PC-9 (cell line): ENCODE measurements around the gene CENPC. TPM values are rescaled to one million over a fixed set of nuclear protein-coding genes. Genes with fewer than 3 reads are reported as not detected.

Experiments
- BruUV-seq: library from RNA; stranded (reverse); fragments of 400-500 nt; replicated peaks from 2 replicates; lab custom pipeline; 2021; lab: Mats Ljungman, UMichigan
- CTCF ChIA-PET: fragments of 300-600 bp; sonication (Branson Sonifier 250); formaldehyde crosslinking; loops from one replicate; lab custom pipeline; 2022; ENCODE audit warnings: antibody characterized with exemption; lab: Charles Lee
- POLR2A ChIA-PET: fragments of 300-600 bp; sonication (Branson Sonifier 250); formaldehyde crosslinking; loops from one replicate; lab custom pipeline; 2022; ENCODE audit warnings: antibody characterized with exemption; ENCODE audit not compliant: unreplicated experiment; lab: Charles Lee
- DNase-seq, 2 experiments: peaks; one replicate each; pipeline versions ENCODE4 v3.0.0 to v3.0.0-alpha.2; 2015 to 2022; ENCODE audit warnings: mixed read lengths in 1 of 2
- H2AFZ ChIP-seq: fragments of 200-600 bp; sonication (generic); 2 replicates; pipeline ENCODE4 v1.8.1; 2017; ENCODE audit warnings: antibody characterized with exemption
- H3F3A ChIP-seq: fragments of 200-600 bp; sonication (generic); 2 replicates; pipeline ENCODE4 v1.8.1; 2017; ENCODE audit warnings: antibody characterized with exemption, mild to moderate bottlenecking, low read depth; ENCODE audit not compliant: insufficient read depth
- H3K27ac ChIP-seq: fragments of 200-600 bp; sonication (generic); 2 replicates; pipeline ENCODE4 v1.6.1; 2016; ENCODE audit warnings: mixed run types
- H3K27me3 ChIP-seq: fragments of 200-600 bp; sonication (generic); 2 replicates; pipeline ENCODE4 v1.6.1; 2016; ENCODE audit warnings: low read depth, mixed run types; ENCODE audit not compliant: insufficient read depth
- H3K36me3 ChIP-seq: fragments of 200-600 bp; sonication (generic); 2 replicates; pipeline ENCODE4 v1.6.1; 2016; ENCODE audit warnings: low read depth, mixed run types
- H3K4me1 ChIP-seq: fragments of 200-600 bp; sonication (generic); replicated peaks from 2 replicates; pipeline ENCODE4 v1.6.1; 2016; ENCODE audit warnings: mixed run types; ENCODE audit not compliant: insufficient read depth
- H3K4me2 ChIP-seq: fragments of 200-600 bp; sonication (generic); 2 replicates; pipeline ENCODE4 v1.6.1; 2017; ENCODE audit warnings: mixed run types
- H3K4me3 ChIP-seq: fragments of 200-600 bp; sonication (generic); 2 replicates; pipeline ENCODE4 v1.6.1; 2016; ENCODE audit warnings: mixed run types
- H3K79me2 ChIP-seq: fragments of 200-600 bp; sonication (generic); 2 replicates; pipeline ENCODE4 v1.6.1; 2017; ENCODE audit warnings: low read depth, mixed run types
- H3K9me2 ChIP-seq: fragments of 200-600 bp; sonication (generic); 2 replicates; pipeline ENCODE4 v1.8.1; 2017; ENCODE audit warnings: mild to moderate bottlenecking; ENCODE audit not compliant: insufficient read depth
- H3K9me3 ChIP-seq: fragments of 200-600 bp; sonication (generic); 2 replicates; pipeline ENCODE4 v1.8.1; 2016; ENCODE audit warnings: low read depth; ENCODE audit not compliant: insufficient read depth
- H4K20me1 ChIP-seq: fragments of 200-600 bp; sonication (generic); 2 replicates; pipeline ENCODE4 v1.8.1; 2017; ENCODE audit not compliant: insufficient read depth
- CTCF ChIP-seq: fragments of 200-600 bp; sonication (generic); conservative IDR thresholded peaks from 2 replicates; pipeline ENCODE4 v1.6.1; 2017; ENCODE audit warnings: mixed run types, antibody characterized with exemption, mild to moderate bottlenecking, moderate library complexity
- EZH2 ChIP-seq: fragments of 200-600 bp; sonication (generic); IDR thresholded peaks from 2 replicates; pipeline ENCODE4 v1.8.0; 2017; ENCODE audit warnings: antibody characterized with exemption, low read depth
- intact Hi-C: fragments of 100-400 bp; cut with micrococcal nuclease; formaldehyde crosslinking; loops from one replicate; pipeline ENCODE4 v1.10.0; 2022; ENCODE audit not compliant: unreplicated experiment
- total RNA-seq: library from RNA; stranded (reverse); gene quantifications from 2 replicates; pipeline ENCODE4 v1.2.3, GENCODE V29; 2021

Gene CENPC
- total RNA-seq, 1 experiment from 2014 or later: 14.2 TPM

- CTCF ChIA-PET: no interaction called here
- Histone ChIP-seq H3K4me3 (no peak overlapping the region), H4K20me1 (no peaks in the 10 kb centered on the region), H3K27ac (no peak overlapping the region), H3F3A (no peaks in the 10 kb centered on the region), H3K79me2 (no peaks in the 10 kb centered on the region), H3K27me3 (no peaks in the 10 kb centered on the region), H3K4me2 (no peak overlapping the region), H3K4me1 (no peaks in the 10 kb centered on the region), H3K9me3 (no peaks in the 10 kb centered on the region), H2AFZ (no peak overlapping the region), H3K36me3 (no peaks in the 10 kb centered on the region), H3K9me2 (no peaks in the 10 kb centered on the region)
- no TSS peak for BruUV-seq
- no peak for DNase-seq
- TF ChIP-seq EZH2: no peak
- no peak for TF ChIP-seq CTCF
- intact Hi-C loops: no loop called here
- POLR2A ChIA-PET: no interaction called here
Observed at GRCh38 chr4:67587156-67587555, 41.9 kb upstream of the CENPC start.

GRCh38 chr4:67584496-67584895 is 39.2 kb upstream of the CENPC start:
- Histone ChIP-seq H3K27me3 (no peaks in the 10 kb centered on the region), H3K4me2 (no peak overlapping the region), H3K36me3 (no peaks in the 10 kb centered on the region), H3K27ac (no peak overlapping the region), H3K9me2 (no peaks in the 10 kb centered on the region), H2AFZ (no peak overlapping the region), H3K9me3 (no peaks in the 10 kb centered on the region), H3K79me2 (no peaks in the 10 kb centered on the region), H4K20me1 (no peaks in the 10 kb centered on the region), H3K4me1 (no peaks in the 10 kb centered on the region), H3F3A (no peaks in the 10 kb centered on the region), H3K4me3 (no peak overlapping the region)
- TF ChIP-seq CTCF (no peak), EZH2 (no peak)
- no TSS peak for BruUV-seq
- ChIA-PET CTCF (no interaction called here), POLR2A (no interaction called here)
- no peak for DNase-seq
- intact Hi-C loops: no loop called here

GRCh38 chr4:67581913-67582312 is 36.6 kb upstream of the CENPC start:
- Histone ChIP-seq H3K27me3 (no peaks in the 10 kb centered on the region), H4K20me1 (no peaks in the 10 kb centered on the region), H3K9me2 (no peaks in the 10 kb centered on the region), H3K36me3 (no peaks in the 10 kb centered on the region), H3K9me3 (no peaks in the 10 kb centered on the region), H3K4me3 (no peak overlapping the region), H3K27ac (no peak overlapping the region), H3K79me2 (no peaks in the 10 kb centered on the region), H3K4me1 (no peaks in the 10 kb centered on the region), H2AFZ (no peak overlapping the region), H3K4me2 (no peak overlapping the region), H3F3A (no peaks in the 10 kb centered on the region)
- no peak for DNase-seq
- POLR2A ChIA-PET: no interaction called here
- CTCF ChIA-PET: no interaction called here
- TF ChIP-seq EZH2 (no peak), CTCF (no peak)
- no TSS peak for BruUV-seq
- intact Hi-C loops: no loop called here
